ENCODE data around the gene PFKL.

Gene PFKL

DNA sequence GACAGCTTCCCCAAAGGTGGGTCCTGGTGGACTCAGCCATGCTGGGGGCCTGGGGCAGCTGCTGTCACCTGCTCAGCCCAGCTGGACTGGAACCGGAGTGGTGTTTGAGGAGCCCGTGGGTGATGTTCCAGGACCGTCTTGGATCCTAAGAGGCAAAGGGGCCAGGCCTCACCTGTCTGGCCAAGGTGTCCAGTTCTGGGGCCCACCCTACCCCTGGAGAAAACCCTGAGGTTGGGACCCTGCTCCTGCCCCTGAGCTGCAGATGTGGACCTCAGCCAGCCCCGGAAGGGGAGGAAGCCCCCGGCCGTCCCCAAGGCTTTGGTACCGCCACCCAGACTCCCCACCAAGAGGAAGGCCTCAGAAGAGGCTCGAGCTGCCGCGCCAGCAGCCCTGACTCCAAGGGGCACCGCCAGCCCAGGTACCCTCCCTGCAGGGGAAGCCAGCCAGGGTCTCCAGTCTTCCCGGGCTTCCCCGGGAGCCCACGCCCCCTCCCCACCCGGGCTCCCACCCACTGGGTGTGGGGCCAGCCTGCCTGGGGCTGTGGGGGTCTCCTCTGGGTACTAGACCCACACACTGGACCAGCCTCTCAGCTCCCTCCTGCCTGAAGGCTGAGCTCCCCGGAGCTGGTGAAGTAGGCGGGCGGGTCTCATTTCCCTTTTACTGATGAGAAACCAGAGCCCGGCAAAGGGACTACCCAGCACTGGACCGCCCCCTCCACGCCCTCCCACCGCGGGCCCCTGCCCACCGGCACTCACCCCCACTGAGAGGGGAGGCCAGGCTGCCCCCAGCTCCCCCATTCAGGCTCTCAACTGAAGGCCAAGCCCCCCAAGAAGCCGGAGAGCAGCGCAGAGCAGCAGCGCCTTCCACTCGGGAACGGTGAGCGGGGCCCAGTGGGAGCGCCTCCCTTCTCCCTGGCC, 12.9 kb upstream of the PFKL start:
- H3K27me3 Mint-ChIP-seq = peaks cover 7% of the 10 kb centered on the region
- H3K27ac Mint-ChIP-seq = no peak overlapping the region
- no peaks in the 10 kb centered on the region for H3K9me3 Mint-ChIP-seq
- no peak overlapping the region for H3K4me3 Mint-ChIP-seq
- ATAC-seq (ENCODE audit: low read depth) = peak; percentile 26
- H3K36me3 Mint-ChIP-seq = no peaks in the 10 kb centered on the region
- no peak for DNase-seq (ENCODE audit: low spot score in 2 of 2)
- H3K4me1 Mint-ChIP-seq = peaks cover 22% of the 10 kb centered on the region

DNA sequence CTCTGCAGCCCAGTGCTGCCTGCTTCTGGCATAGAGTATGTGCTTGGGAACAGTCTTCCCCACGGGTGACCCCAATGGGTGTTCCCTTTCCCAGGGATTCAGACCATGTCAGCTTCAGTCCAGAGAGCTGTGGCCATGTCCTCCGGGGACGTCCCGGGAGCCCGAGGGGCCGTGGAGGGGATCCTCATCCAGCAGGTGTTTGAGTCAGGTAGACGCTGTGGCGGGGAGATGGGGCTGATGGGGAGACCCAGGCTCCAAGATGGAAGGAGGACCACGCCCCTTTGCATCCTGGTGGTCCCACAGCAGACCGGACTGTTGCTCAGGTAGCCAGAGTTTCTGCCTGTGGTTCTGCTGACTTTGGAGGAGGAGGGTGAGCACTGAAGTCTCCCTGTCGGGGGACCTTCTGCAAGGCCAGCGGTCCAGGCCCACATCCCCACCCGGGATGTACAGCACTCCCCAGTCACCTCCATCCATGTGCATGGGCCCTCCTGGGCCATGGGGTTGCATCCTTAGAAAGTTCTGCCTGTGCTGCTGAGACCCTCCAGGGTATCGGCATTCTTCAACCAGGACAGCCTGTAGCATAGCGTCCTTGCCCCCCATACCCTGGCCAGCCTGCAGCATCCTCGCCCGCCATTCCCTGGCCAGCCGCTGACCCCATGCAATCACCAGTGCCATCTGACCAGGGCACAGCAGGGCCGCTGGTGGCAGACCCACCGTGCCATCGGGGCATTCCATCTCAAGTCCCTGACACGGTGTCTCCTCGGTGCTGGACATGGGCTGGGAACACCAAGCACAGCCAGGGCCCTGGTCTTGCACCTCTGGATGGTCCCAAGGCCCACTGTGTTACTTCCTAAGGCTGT, 11.4 kb upstream of the PFKL start:
- no peak for DNase-seq (ENCODE audit: low spot score in 2 of 2)
- Mint-ChIP-seq H3K27me3 (peaks cover 6% of the 10 kb centered on the region), H3K4me3 (no peak overlapping the region), H3K27ac (no peak overlapping the region), H3K4me1 (peaks cover 18% of the 10 kb centered on the region), H3K9me3 (no peaks in the 10 kb centered on the region), H3K36me3 (no peaks in the 10 kb centered on the region)
- no peak for ATAC-seq (ENCODE audit: low read depth)

DNA sequence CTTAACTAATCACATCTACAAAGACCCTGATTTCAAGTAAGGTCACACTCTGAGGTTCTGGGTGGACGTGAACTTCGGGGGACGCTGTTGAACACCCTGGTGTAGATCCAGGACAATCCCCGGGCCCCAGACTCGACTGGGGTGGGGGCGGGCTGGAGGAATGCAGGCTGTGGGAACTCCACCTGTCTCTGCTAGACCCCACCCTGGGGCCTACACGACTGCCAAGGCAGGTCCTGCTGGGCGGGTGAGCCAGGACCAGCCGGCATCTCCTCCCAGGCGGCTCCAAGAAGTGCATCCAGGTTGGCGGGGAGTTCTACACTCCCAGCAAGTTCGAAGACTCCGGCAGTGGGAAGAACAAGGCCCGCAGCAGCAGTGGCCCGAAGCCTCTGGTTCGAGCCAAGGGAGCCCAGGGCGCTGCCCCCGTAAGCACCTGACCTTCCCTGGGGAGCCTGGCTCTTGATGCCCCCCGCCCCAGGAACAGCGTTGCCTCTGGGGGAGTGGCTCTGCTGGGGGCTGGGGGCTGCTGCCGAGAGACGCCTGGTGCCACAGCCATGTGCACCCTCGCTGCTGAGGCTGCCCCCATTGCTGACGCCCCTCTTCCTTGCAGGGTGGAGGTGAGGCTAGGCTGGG, 10.4 kb upstream of the PFKL start:
- peaks cover 16% of the 10 kb centered on the region for H3K4me1 Mint-ChIP-seq
- no peak overlapping the region for H3K27ac Mint-ChIP-seq
- H3K9me3 Mint-ChIP-seq = no peaks in the 10 kb centered on the region
- DNase-seq (ENCODE audit: low spot score in 2 of 2) (no peak), ATAC-seq (ENCODE audit: low read depth) (no peak)
- no peak overlapping the region for H3K4me3 Mint-ChIP-seq
- peaks cover 6% of the 10 kb centered on the region for H3K27me3 Mint-ChIP-seq
- H3K36me3 Mint-ChIP-seq = no peaks in the 10 kb centered on the region

DNA sequence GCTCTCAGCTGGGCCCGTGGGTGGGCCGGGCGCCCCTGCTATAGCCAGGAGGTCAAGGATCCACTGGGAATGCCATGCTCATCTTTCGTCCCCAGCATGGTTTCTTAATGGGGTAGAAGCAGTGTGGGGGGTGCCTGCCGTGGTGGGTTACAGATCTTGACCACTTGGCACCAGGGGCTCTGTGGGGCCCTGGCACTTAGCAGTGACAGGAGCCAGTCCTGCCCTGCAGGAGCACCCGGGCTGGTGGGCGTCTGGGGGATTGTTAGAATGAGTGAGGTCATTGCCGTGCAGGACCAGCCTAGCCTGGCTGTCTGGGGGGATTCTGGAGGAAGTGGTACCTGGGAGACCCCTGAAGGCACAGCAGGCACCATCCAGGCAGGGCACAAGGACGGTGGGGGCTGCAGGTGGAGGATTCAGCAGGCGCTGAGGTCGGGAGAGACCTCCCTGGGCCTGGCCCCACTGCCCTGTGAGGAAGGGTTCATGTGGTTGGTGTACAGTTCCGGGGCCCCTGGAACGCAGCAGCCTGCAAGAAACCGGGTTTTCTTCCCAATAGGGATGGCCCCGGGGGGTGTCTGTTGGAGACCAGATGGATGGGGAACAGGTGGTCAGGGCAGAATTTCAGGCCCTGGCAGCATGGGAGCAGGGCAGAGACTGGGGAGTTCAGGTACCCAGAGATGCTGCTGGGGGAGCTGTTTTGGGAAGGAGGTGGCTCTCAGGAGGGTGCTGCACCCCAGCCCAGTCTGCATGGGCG, 9.4 kb upstream of the PFKL start:
- H3K27ac Mint-ChIP-seq = no peak overlapping the region
- H3K36me3 Mint-ChIP-seq = no peaks in the 10 kb centered on the region
- H3K4me1 Mint-ChIP-seq = peaks cover 20% of the 10 kb centered on the region
- peaks cover 6% of the 10 kb centered on the region for H3K27me3 Mint-ChIP-seq
- DNase-seq (ENCODE audit: low spot score in 2 of 2) (no peak), ATAC-seq (ENCODE audit: low read depth) (no peak)
- no peaks in the 10 kb centered on the region for H3K9me3 Mint-ChIP-seq
- H3K4me3 Mint-ChIP-seq = no peak overlapping the region

DNA sequence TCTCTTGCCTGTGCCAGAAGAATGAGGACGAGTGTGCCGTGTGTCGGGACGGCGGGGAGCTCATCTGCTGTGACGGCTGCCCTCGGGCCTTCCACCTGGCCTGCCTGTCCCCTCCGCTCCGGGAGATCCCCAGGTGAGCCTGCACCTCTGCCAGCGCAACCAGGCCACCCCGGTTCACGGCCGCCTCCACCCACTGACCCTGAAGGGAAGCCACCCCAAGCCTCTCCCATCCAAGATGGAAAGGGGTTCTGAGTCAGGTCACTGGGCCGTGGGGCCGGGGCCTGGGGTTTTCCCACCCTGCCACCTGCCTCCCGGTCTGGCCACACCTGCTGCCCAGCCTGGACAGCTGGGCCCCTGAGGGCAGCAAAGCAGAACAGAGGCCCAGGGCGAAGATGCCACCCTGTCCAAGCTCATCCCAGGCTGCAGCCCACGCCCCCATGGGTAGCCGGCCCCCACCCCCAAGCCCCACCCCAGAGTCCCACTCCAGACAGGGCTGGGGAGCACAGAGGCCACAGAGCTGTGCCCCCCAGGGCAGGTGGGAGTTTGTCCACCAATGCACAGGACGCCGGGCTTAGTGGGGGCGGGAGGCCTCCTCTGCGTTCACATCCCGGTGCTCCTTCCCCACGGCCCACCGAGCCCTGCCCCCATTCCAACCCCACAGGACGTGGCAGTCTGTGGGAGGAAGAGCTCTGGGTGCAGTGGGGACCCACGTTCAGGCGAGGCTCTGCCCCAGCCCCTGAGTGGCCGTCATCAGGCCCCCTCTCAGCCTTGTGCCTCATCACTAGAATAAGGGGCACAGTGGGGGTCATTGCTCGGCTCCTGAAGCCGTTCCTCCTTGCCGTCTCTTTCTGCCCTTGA, 8.5 kb upstream of the PFKL start:
- DNase-seq (ENCODE audit: low spot score in 2 of 2) = no peak
- Mint-ChIP-seq H3K36me3 (no peaks in the 10 kb centered on the region), H3K4me3 (no peak overlapping the region), H3K4me1 (peaks cover 20% of the 10 kb centered on the region), H3K27me3 (peaks cover 6% of the 10 kb centered on the region), H3K27ac (no peak overlapping the region), H3K9me3 (no peaks in the 10 kb centered on the region)
- no peak for ATAC-seq (ENCODE audit: low read depth)

DNA sequence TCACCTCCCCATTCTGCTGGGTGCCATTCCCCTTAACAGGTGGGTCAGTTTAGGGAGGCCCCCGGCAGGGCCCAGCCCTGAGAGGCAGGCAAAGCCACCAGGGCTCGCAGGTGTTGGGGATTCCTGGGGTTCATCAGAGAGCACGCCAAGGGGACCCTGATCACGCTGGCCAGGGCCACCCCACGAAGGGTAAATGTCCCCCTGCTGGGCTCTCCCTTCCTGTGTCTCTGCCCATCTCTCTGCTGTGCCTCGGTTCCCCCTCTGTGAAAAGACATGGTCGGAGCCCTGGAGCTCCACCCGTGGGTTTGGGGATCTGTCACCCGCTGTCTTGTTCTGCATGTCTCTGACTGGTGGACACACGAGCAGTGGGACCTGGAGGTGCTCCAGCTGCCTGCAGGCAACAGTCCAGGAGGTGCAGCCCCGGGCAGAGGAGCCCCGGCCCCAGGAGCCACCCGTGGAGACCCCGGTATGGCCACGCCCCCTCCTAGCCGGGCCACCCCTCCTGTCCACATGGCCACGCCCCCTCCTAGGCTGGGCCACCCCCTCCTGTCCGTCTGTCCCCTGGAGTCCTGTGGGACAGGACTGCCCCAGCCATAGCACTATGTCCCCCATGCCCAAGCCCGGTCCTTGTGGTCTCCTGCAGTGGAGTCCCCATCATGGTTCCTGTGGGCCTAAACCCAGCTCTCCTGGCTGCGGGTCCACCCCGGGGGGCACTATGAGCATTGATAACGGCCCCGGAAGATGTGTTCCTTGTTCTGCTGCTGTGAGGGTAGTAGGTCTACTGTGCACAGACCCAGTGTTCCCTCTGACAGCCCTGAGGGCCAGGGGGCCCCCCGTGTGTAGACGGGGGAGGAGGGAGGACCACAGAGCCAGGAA, 7.7 kb upstream of the PFKL start:
- H3K27me3 Mint-ChIP-seq = peaks cover 6% of the 10 kb centered on the region
- peaks cover 20% of the 10 kb centered on the region for H3K4me1 Mint-ChIP-seq
- no peak overlapping the region for H3K27ac Mint-ChIP-seq
- H3K4me3 Mint-ChIP-seq = no peak overlapping the region
- DNase-seq (ENCODE audit: low spot score in 2 of 2) = no peak
- no peaks in the 10 kb centered on the region for H3K36me3 Mint-ChIP-seq
- no peak for ATAC-seq (ENCODE audit: low read depth)
- H3K9me3 Mint-ChIP-seq = no peaks in the 10 kb centered on the region

DNA sequence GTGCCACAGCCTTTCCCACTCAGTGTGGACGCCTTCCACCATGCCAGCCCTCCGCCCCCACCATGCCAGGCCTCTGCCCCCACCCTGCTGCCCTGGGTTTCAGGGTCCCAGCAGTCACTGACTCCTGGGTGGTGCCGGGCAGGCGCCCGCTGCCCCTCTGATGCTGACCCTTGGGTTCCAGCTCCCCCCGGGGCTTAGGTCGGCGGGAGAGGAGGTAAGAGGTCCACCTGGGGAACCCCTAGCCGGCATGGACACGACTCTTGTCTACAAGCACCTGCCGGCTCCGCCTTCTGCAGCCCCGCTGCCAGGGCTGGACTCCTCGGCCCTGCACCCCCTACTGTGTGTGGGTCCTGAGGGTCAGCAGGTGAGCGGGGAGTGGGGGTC, 7.0 kb upstream of the PFKL start:
- H3K4me1 Mint-ChIP-seq = peaks cover 18% of the 10 kb centered on the region
- H3K27me3 Mint-ChIP-seq = peaks cover 4% of the 10 kb centered on the region
- H3K4me3 Mint-ChIP-seq = no peak overlapping the region
- H3K9me3 Mint-ChIP-seq = no peaks in the 10 kb centered on the region
- ATAC-seq (ENCODE audit: low read depth) (no peak), DNase-seq (ENCODE audit: low spot score in 2 of 2) (no peak)
- no peaks in the 10 kb centered on the region for H3K36me3 Mint-ChIP-seq
- H3K27ac Mint-ChIP-seq = no peak overlapping the region

DNA sequence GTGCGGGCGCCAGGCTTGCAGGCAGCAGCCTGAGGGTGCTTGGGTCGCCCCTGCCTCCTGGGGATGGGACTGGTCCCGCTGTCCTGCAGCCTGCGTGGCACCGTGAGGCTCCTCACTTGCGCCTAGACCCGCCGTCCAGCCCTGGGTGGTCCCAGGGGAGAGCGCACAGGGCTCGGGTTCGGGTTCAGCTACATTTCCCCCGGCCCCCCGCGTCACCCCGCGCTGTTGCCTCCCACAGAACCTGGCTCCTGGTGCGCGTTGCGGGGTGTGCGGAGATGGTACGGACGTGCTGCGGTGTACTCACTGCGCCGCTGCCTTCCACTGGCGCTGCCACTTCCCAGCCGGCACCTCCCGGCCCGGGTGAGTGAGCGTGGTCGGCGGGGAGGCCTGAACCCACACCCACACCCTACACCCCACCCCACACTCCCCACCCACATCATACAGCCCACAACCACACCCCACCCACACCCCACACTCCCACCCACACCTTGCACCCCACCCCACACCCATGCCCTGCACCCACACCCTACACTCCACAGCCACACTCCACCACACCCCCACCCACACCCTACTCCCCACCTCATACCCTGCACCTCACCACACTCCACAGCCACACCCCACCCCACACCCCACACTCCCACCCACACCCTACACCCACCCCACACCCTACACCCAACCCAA, 6.2 kb upstream of the PFKL start:
- Mint-ChIP-seq H3K4me3 (no peak overlapping the region), H3K27me3 (peaks cover 2% of the 10 kb centered on the region), H3K27ac (no peak overlapping the region), H3K9me3 (no peaks in the 10 kb centered on the region), H3K4me1 (peaks cover 21% of the 10 kb centered on the region), H3K36me3 (no peaks in the 10 kb centered on the region)
- DNase-seq (ENCODE audit: low spot score in 2 of 2) = no peak
- ATAC-seq (ENCODE audit: low read depth) = no peak

DNA sequence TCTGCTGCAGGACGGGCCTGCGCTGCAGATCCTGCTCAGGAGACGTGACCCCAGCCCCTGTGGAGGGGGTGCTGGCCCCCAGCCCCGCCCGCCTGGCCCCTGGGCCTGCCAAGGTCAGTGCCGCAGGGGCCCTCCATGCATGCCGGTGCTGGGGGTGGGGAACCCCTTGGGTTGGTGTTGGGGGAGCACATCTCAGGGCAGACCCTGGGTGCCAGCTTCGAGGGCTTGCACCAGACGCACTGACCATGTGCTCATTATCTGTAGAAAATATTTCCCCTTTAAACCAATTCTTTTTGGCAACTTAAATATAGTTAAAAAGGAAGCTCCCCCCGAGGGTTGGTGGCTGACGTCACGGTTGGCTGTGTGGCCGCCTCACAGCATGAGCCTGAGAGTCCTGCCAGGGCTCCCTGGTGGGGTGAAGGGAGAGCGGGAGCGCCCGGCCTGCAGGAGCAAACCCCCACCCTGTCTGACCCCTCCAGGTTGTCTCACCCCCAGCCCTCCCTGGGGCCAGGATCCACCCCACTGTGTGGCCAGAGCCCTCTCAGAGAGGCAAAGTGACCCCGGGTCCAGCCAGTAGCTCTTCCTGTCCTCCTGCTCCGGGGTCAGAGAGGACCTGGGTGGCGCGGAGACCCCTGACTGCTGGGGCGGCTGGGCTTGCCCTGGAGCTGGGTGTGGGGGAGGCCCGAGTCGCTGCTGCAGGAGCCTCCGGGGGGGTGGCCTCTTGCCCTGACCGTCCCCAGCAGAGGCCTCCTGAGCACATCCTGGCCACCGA, 5.3 kb upstream of the PFKL start:
- no peak for DNase-seq (ENCODE audit: low spot score in 2 of 2)

DNA sequence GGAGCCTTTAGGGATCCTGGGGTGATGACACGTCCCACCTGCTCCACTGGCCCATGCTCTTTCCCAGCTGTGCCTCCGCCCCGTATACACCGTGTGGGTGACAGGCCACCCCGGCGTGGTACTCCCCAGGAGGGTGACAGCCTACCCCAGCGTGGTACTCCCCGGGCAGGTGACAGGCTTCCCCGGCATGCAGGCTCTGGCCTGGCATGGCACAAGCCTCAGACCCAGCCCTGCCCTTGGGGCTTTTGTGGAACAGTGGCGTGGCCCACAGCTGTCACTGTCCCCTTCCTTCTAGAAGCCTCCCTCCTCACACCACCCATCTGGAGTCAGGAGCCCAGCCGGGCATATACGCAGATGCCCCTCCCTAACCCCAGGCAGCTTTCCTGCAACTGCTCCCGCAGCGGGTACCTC, 4.7 kb upstream of the PFKL start:
- peaks cover 26% of the 10 kb centered on the region for H3K4me1 Mint-ChIP-seq
- no peaks in the 10 kb centered on the region for H3K9me3 Mint-ChIP-seq
- no peaks in the 10 kb centered on the region for H3K36me3 Mint-ChIP-seq
- peaks cover 2% of the 10 kb centered on the region for H3K27me3 Mint-ChIP-seq
- peak overlapping the region; percentile 48 for H3K4me3 Mint-ChIP-seq
- ATAC-seq (ENCODE audit: low read depth) = no peak
- H3K27ac Mint-ChIP-seq = no peak overlapping the region
- DNase-seq (ENCODE audit: low spot score in 2 of 2) = no peak

More for the DNA sequence above, 5.3 kb upstream of the PFKL start:
- H3K36me3 Mint-ChIP-seq = no peaks in the 10 kb centered on the region
- H3K4me3 Mint-ChIP-seq = no peak overlapping the region
- no peak for ATAC-seq (ENCODE audit: low read depth)
- H3K4me1 Mint-ChIP-seq = peaks cover 26% of the 10 kb centered on the region
- peaks cover 2% of the 10 kb centered on the region for H3K27me3 Mint-ChIP-seq
- H3K27ac Mint-ChIP-seq = no peak overlapping the region
- H3K9me3 Mint-ChIP-seq = no peaks in the 10 kb centered on the region

DNA sequence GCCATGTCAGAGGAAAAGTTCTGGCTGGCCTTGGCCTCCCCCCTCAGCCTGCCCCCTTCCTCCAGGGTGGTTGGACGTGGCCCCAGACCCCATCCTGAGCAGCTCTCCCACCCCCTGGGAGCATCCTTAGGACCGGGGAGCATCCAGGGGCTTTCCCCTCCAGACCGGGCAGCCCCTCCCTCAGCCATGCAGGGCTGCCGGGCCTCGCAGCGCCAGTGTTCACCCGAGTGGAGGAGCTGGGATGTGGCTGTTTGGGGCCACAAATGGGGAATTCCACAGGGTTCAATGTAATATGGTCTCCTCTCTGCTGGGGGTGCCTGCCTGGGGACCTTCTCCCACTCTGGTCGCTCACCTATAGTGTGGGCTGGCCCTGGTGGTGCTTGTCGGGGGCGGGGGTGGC, 4.2 kb upstream of the PFKL start:
- H3K4me1 Mint-ChIP-seq = peaks cover 23% of the 10 kb centered on the region
- no peak overlapping the region for H3K27ac Mint-ChIP-seq
- no peak for DNase-seq (ENCODE audit: low spot score in 2 of 2)
- peak overlapping the region; percentile 48 for H3K4me3 Mint-ChIP-seq
- H3K9me3 Mint-ChIP-seq = no peaks in the 10 kb centered on the region
- no peak for ATAC-seq (ENCODE audit: low read depth)
- H3K27me3 Mint-ChIP-seq = peaks cover 2% of the 10 kb centered on the region
- no peaks in the 10 kb centered on the region for H3K36me3 Mint-ChIP-seq
